Thoracic aorta (tissue), 2 donors: ENCODE data around the gene GMEB2. TPM values are rescaled to one million over a fixed set of nuclear protein-coding genes. Genes with fewer than 3 reads are reported as not detected.

Experiments
- ATAC-seq: fragments of 150-250 bp; one replicate; pipeline ENCODE4 v1.8.0; 2017; ENCODE audit warnings: low read depth; ENCODE audit not compliant: insufficient number of reproducible peaks, low FRiP score
- DNase-seq: peaks from one replicate; pipeline ENCODE4 v3.0.0-alpha.2; 2020; ENCODE audit warnings: low spot score
- H3K27ac ChIP-seq, 2 donors: fragments of 200-600 bp; sonication (generic); 1 replicate in 1 of 2; 2 replicates in 1 of 2; pipeline ENCODE4 v1.5.1; 2016; ENCODE audit warnings: mild to moderate bottlenecking in 2 of 2, moderate library complexity in 2 of 2
- H3K27me3 ChIP-seq: fragments of 200-600 bp; sonication (generic); replicated peaks from 2 replicates; pipeline ENCODE4 v1.6.0; 2016; ENCODE audit warnings: mild to moderate bottlenecking; ENCODE audit not compliant: insufficient read depth
- H3K36me3 ChIP-seq: fragments of 200-600 bp; sonication (generic); one replicate; pipeline ENCODE4 v1.5.1; 2016
- H3K4me1 ChIP-seq, 2 donors: fragments of 200-600 bp; sonication (generic); 1 replicate in 1 of 2; 2 replicates in 1 of 2; pipeline versions ENCODE4 v1.5.1 to v1.6.0; 2016; ENCODE audit warnings: low read depth in 2 of 2, mild to moderate bottlenecking in 1 of 2; ENCODE audit not compliant: control insufficient read depth in 1 of 2
- H3K4me3 ChIP-seq: fragments of 200-600 bp; sonication (generic); 2 replicates; pipeline ENCODE4 v1.5.1; 2016; ENCODE audit warnings: mild to moderate bottlenecking
- H3K9me3 ChIP-seq: fragments of 200-600 bp; sonication (generic); 2 replicates; pipeline ENCODE4 v1.5.1; 2016
- CTCF ChIP-seq: fragments of 200-600 bp; sonication (generic); IDR thresholded peaks from one replicate; pipeline ENCODE4 v1.5.1; 2019; ENCODE audit warnings: antibody characterized with exemption
- total RNA-seq, 2 donors: library from RNA; depleted of rRNA; stranded (reverse); fragments of >200 nt; gene quantifications; one replicate each; pipeline versions ENCODE4 v1.1.0 to v1.2.3, GENCODE V29; 2016

GMEB2 gene
- total RNA-seq, 2 donors from 2014 or later, result 10.0 to 14.7 TPM

GRCh38 chr20:63557481-63557891 is 69.4 kb downstream of the GMEB2 start:
- Histone ChIP-seq H3K4me1 (peaks cover 3 to 5% of the 10 kb centered on the region in 2 donors), H3K4me3 (no peak overlapping the region), H3K36me3 (peaks cover 17% of the 10 kb centered on the region), H3K9me3 (no peaks in the 10 kb centered on the region), H3K27me3 (no peaks in the 10 kb centered on the region), H3K27ac (no peak overlapping the region)
- no peak for ATAC-seq
- TF ChIP-seq CTCF, result no peak
- no peak for DNase-seq

GRCh38 chr20:63556873-63557478 is 69.9 kb downstream of the GMEB2 start:
- Histone ChIP-seq H3K4me3 (no peak overlapping the region), H3K36me3 (peaks cover 12% of the 10 kb centered on the region), H3K27ac (no peak overlapping the region), H3K9me3 (no peaks in the 10 kb centered on the region), H3K27me3 (no peaks in the 10 kb centered on the region), H3K4me1 (peaks cover 3 to 5% of the 10 kb centered on the region in 2 donors)
- TF ChIP-seq CTCF, result no peak
- DNase-seq (no peak), ATAC-seq (no peak)

DNA sequence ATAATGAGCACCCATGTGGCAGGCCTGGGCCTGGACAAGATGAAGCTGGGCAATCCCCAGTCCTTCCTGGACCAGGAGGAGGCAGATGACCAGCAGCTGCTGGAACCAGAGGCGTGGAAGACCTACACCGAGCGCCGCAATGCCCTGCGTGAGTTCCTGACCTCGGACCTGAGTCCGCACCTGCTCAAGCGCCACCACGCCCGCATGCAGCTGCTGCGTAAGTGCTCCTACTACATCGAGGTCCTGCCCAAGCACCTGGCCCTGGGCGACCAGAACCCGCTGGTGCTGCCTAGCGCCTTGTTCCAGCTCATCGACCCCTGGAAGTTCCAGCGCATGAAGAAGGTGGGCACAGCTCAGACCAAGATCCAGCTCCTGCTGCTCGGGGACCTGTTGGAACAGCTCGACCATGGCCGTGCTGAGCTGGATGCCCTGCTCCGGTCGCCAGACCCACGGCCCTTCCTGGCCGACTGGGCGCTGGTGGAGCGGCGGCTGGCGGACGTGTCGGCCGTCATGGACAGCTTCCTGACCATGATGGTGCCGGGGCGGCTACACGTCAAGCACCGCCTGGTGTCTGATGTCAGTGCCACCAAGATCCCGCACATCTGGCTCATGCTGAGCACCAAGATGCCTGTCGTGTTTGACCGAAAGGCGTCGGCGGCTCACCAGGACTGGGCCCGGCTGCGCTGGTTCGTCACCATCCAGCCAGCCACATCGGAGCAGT is 71.1 kb downstream of the GMEB2 start:
- Histone ChIP-seq H3K9me3 (no peaks in the 10 kb centered on the region), H3K27ac (no peak overlapping the region), H3K36me3 (peaks cover 3% of the 10 kb centered on the region), H3K27me3 (no peaks in the 10 kb centered on the region), H3K4me1 (peaks cover 3 to 5% of the 10 kb centered on the region in 2 donors), H3K4me3 (no peak overlapping the region)
- ATAC-seq (no peak), DNase-seq (no peak)
- no peak for TF ChIP-seq CTCF

DNA sequence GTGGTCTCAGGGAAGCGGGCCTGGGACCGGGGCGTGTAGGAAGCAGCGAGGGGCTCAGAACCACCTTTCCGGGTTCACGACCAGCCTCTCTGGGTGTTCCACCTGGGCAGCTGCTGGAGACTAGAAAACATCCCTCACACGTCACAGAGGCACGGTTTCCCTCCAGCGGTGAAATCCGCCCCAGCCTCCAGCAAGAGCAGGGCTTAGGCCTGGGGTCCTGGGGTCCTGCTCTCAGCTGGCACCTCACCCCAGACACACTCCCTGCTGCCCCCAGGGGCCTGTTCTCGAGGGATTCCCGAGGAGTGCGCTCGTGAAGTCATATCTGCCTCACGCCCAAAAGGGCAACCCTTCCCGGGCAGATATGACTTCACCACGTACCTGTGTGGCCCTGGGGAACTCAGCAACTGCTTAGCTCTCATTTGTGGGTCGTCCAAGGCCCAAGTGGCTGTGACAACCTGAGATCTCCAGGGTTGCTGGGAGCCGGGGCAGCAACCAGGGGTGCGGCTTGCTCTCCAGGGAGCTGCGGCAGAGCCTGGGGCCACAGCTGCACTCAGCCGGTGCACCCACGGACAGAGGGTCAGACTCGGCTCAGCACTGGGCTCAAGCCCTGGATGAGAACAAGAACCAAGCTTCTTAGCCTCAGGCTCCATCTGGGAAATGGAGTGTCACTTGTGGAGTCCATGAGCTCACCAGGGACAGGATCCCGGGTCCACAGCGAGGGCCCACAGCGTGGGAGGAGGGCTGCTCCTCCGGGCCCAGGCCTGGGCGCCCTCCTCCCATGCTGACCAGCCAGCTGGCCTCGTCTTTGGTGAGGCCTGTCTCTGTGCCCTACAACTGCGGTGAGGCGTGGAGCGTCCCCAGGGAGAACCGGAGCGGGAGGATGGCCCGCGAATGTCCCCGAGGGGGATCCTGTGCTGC is 72.3 kb downstream of the GMEB2 start:
- no peak overlapping the region for H3K27ac ChIP-seq
- ATAC-seq (no peak), DNase-seq (no peak)
- H3K27me3 ChIP-seq, result no peaks in the 10 kb centered on the region
- H3K36me3 ChIP-seq, result no peaks in the 10 kb centered on the region
- H3K4me3 ChIP-seq, result peak overlapping the region; percentile 77
- peaks cover 3 to 5% of the 10 kb centered on the region in 2 donors for H3K4me1 ChIP-seq
- TF ChIP-seq CTCF, result no peak
- no peaks in the 10 kb centered on the region for H3K9me3 ChIP-seq

DNA sequence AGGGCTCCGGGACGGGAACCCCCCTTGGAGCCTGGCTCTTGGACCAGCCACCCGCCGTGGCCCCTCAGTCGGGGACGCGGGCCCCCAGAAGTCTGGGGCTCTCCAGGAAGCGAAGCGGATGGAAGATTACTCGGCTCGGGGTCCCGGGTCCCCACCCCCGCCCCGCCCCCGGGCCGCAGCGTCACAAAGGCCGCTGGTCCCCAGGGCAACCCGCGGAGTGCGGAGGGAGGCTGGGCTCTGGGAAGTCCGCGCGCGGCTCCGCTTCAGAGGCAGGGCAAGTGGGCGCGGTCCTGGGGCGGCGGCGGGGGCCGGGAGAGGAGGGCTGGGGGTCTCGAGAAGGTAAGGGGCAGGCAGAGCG is 73.0 kb downstream of the GMEB2 start, which contains the start of gene FNDC11:
Gene FNDC11, plus strand, starts transcription at position 227 of the 358 bp plus-strand sequence. CDS start 1,505 bp downstream, outside the sequence.
- DNase-seq, result no peak
- Histone ChIP-seq H3K9me3 (no peaks in the 10 kb centered on the region), H3K4me1 (peaks cover 3 to 5% of the 10 kb centered on the region in 2 donors), H3K36me3 (no peaks in the 10 kb centered on the region), H3K27ac (no peak within 1 kb of the TSS), H3K4me3 (peak within 1 kb of the TSS; percentile 77), H3K27me3 (no peaks in the 10 kb centered on the region)
- no peak for TF ChIP-seq CTCF
- ATAC-seq, result no peak
